GM18951 (cell line): ENCODE results near the gene DCTN1.
A peak's percentile ranks its signal among the peaks of the same experiment; 100 is the strongest.
"Not testable (repeated sequence)": the region's sequence is repeated elsewhere in the genome, so short reads cannot be mapped to it uniquely, and the experiment has no call there.

Experiments used
- POLR2A ChIP-seq: IDR thresholded peaks from 4 replicates; pipeline ENCODE4 v1.6.1; 2011; ENCODE audit warnings: mild to moderate bottlenecking; ENCODE audit not compliant: insufficient read length, insufficient read depth; ENCODE audit errors: extremely low read depth
- in situ Hi-C: fragments of 300-500 bp; cut with MboI; formaldehyde crosslinking; loops from one replicate; pipeline ENCODE4 v1.12.0; 2022; ENCODE audit warnings: low sequenced_read_pairs, mixed read lengths, inconsistent platforms; ENCODE audit not compliant: unreplicated experiment

Gene DCTN1

GRCh38 chr2:74379851-74380789 lies at the start of gene DCTN1:
TSS of gene DCTN1 (minus strand) at chr2:74380311. CDS start at chr2:74380037, 274 bp downstream.
- in situ Hi-C loops: no loop called here
- no peak for TF ChIP-seq POLR2A

GRCh38 chr2:74428675-74429074 lies 48.6 kb upstream of the DCTN1 start:
- no peak for TF ChIP-seq POLR2A
- in situ Hi-C loops: no loop called here

GRCh38 chr2:74427551-74427950 lies 47.4 kb upstream of the DCTN1 start:
- in situ Hi-C loops: no loop called here
- no peak for TF ChIP-seq POLR2A

- no peak for TF ChIP-seq POLR2A
- in situ Hi-C loops: no loop called here
These were observed 46.2 kb upstream of the DCTN1 start for GRCh38 chr2:74426181-74426758.

- in situ Hi-C loops: no loop called here
- TF ChIP-seq POLR2A: no peak
These were observed 45.4 kb upstream of the DCTN1 start for GRCh38 chr2:74425523-74425922.

GRCh38 chr2:74424995-74425406 lies 44.9 kb upstream of the DCTN1 start:
- no peak for TF ChIP-seq POLR2A
- in situ Hi-C loops: no loop called here

GRCh38 chr2:74424139-74424992 lies 44.3 kb upstream of the DCTN1 start:
- in situ Hi-C loops: no loop called here
- TF ChIP-seq POLR2A: no peak

- in situ Hi-C loops: no loop called here
- TF ChIP-seq POLR2A: no peak
These were observed 43.4 kb upstream of the DCTN1 start for GRCh38 chr2:74423231-74424095.

GRCh38 chr2:74421221-74421870 lies 41.2 kb upstream of the DCTN1 start, which contains the start of the genes C2orf81 and WDR54:
TSS of gene C2orf81 (minus strand) at chr2:74421619. CDS start at chr2:74421560, 59 bp downstream.
TSS of gene WDR54 (plus strand) at chr2:74421730. CDS start at chr2:74422154, 424 bp downstream.
- in situ Hi-C loops: no loop called here
- peak; percentile 80 for TF ChIP-seq POLR2A

GRCh38 chr2:74420443-74421103 lies 40.5 kb upstream of the DCTN1 start:
- in situ Hi-C loops: not testable (repeated sequence)

- in situ Hi-C loops: no loop called here
These were observed 39.9 kb upstream of the DCTN1 start for GRCh38 chr2:74420006-74420405.

More at GRCh38 chr2:74420006-74420405, 39.9 kb upstream of the DCTN1 start:
- no peak for TF ChIP-seq POLR2A
